ENCODE measurements around the gene EFNB1. TPM values are rescaled to one million over a fixed set of nuclear protein-coding genes. Genes with fewer than 3 reads are reported as not detected.

Gene EFNB1
- total RNA-seq, 4 donors from 2014 or later = 19.0 to 77.6 (median 55.3) TPM

DNA sequence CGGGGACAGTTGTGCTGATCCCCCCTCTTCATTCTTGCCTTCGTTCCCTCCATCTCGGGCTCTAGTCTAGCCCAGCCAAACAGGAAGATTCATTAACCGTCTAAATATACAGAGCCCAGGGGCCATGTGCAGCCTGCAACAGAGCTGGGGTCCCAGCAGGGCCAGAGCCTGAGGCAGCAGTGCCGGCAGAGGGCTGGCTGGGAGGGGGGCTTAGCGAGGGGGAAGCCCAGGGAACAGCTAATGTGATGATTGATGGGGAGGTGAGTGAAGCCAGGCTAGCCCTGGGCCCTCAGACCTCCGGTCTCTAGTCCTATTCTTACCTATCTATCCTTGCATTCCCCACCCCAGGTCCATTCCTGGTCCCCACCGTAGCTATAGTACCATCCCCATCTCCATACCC lies 22.3 kb downstream of the EFNB1 start:
- no peak overlapping the region for H3K4me3 ChIP-seq

DNA sequence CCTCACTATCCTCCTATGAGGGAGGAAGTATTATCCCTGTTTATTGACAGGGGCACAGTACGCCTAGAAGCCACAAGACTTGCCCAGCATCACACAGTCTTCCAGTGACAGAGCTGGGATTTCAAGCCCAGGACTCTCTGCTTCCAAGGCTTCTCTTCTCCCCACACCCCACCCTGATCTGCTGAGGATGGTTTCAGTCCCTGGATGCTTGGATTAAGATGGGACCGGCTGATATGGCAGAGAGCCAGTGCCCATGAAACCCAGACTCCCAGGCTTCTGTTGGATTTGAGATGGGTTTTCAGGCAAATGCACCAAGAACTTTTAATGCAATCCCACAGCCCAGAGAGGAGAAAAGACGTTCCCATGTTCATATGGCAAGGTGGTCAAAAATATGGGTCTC lies 23.2 kb downstream of the EFNB1 start:
- H3K4me3 ChIP-seq = no peak overlapping the region
- no peaks in the 10 kb centered on the region for H3K4me1 ChIP-seq
- DNase-seq = no peak
- H3K36me3 ChIP-seq = no peaks in the 10 kb centered on the region
- H3K9me3 ChIP-seq = no peaks in the 10 kb centered on the region
- no peaks in the 10 kb centered on the region for H3K27me3 ChIP-seq
- no peak overlapping the region for H3K27ac ChIP-seq
- TF ChIP-seq POLR2A (IDR thresholded peaks at IDR 0.05) = no peak
- TF ChIP-seq, protein P1, sequence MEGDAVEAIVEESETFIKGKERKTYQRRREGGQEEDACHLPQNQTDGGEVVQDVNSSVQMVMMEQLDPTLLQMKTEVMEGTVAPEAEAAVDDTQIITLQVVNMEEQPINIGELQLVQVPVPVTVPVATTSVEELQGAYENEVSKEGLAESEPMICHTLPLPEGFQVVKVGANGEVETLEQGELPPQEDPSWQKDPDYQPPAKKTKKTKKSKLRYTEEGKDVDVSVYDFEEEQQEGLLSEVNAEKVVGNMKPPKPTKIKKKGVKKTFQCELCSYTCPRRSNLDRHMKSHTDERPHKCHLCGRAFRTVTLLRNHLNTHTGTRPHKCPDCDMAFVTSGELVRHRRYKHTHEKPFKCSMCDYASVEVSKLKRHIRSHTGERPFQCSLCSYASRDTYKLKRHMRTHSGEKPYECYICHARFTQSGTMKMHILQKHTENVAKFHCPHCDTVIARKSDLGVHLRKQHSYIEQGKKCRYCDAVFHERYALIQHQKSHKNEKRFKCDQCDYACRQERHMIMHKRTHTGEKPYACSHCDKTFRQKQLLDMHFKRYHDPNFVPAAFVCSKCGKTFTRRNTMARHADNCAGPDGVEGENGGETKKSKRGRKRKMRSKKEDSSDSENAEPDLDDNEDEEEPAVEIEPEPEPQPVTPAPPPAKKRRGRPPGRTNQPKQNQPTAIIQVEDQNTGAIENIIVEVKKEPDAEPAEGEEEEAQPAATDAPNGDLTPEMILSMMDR (IDR thresholded peaks at IDR 0.05) = no peak

More for the DNA sequence above, 22.3 kb downstream of the EFNB1 start:
- H3K27me3 ChIP-seq = no peaks in the 10 kb centered on the region
- no peak for TF ChIP-seq POLR2A (IDR thresholded peaks at IDR 0.05)
- TF ChIP-seq, protein P1 (IDR thresholded peaks at IDR 0.05) = no peak
- no peaks in the 10 kb centered on the region for H3K9me3 ChIP-seq
- no peaks in the 10 kb centered on the region for H3K4me1 ChIP-seq
- no peak overlapping the region for H3K27ac ChIP-seq
- DNase-seq = no peak
- no peaks in the 10 kb centered on the region for H3K36me3 ChIP-seq

DNA sequence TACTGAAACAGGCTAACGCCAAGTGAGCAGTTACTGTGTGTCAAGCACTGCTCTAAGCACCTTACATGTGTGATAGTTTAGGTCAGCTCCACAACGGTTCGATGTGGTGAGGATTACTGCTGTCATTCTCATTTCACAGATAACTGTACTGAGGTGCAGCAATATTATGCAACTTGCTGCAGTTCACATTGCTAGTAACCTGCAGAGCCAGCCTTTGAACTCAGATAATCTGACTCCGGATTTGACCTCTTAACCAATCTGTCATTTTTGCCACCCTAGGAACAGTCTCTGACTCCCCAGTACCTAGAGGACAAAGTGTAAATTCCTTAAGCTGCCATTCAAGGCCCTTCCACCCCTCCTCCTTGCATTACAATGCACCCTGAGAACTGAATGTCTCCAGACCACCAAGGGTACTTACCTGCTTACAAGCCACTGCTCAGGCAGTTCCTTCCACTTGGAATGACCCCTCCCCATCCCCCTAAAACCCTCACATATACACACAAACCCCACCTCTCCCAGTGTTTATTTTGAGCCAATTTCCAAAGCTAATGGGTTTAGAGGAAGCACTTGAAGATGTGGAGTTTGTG lies 24.9 kb downstream of the EFNB1 start:
- Histone ChIP-seq H3K36me3 (no peaks in the 10 kb centered on the region), H3K4me1 (no peaks in the 10 kb centered on the region), H3K27ac (no peak overlapping the region), H3K4me3 (no peak overlapping the region), H3K9me3 (no peaks in the 10 kb centered on the region), H3K27me3 (no peaks in the 10 kb centered on the region)
- TF ChIP-seq, protein P1 (IDR thresholded peaks at IDR 0.05) = no peak
- TF ChIP-seq POLR2A (IDR thresholded peaks at IDR 0.05) = no peak
- no peak for DNase-seq

DNA sequence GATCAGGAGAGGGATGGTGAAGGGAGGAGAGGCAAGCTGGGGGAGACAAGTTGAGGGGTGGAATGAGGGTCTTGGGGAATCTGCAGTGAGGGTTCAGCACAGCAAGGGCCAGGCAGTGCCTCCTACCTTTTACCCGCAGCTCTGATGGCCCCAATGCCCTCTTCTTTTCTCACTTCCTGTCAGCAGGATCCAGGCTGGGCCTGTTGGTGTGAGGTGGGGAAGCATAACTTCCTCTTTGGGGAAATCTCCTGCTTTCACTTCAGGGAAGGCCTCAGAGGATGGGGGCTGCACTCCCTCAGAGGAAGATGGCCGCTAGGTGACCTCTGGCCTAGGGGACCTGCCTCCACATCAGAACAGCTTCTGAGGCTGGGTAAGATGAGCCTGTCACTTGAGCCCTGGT lies 36.5 kb downstream of the EFNB1 start:
- Histone ChIP-seq H3K4me3 (no peak overlapping the region), H3K4me1 (no peaks in the 10 kb centered on the region), H3K36me3 (no peaks in the 10 kb centered on the region), H3K9me3 (no peaks in the 10 kb centered on the region), H3K27ac (no peak overlapping the region), H3K27me3 (no peaks in the 10 kb centered on the region)
- no peak for DNase-seq
- no peak for TF ChIP-seq POLR2A (IDR thresholded peaks at IDR 0.05)
- TF ChIP-seq, protein P1 (IDR thresholded peaks at IDR 0.05) = no peak

DNA sequence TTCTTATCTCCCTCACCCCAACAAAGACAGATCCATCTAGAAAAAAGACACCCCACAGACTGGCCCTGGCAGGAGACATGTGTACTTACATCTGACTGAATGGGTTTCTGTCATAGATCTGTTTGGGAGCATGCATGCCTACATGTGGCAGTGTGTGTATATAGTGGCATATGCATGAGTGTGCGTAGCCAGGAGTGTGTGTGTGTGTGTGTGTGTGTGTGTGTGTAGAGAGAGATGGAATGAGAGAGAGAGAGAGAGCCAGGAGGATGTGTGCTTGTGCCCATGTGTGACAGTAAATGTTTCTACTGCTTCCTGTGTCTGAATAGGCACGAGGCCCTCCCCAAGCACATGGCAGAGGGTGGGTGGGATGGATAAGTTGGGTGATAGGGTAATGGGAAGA lies 37.1 kb downstream of the EFNB1 start:
- Histone ChIP-seq H3K4me1 (no peaks in the 10 kb centered on the region), H3K4me3 (no peak overlapping the region), H3K27ac (no peak overlapping the region), H3K36me3 (no peaks in the 10 kb centered on the region), H3K27me3 (no peaks in the 10 kb centered on the region), H3K9me3 (no peaks in the 10 kb centered on the region)
- TF ChIP-seq POLR2A (IDR thresholded peaks at IDR 0.05) = no peak
- TF ChIP-seq, protein P1 (IDR thresholded peaks at IDR 0.05) = no peak
- DNase-seq = no peak
